Measurements from ENCODE around the gene CENPP.
"Not testable (repeated sequence)": the region's sequence is repeated elsewhere in the genome, so short reads cannot be mapped to it uniquely, and the experiment has no call there.

Gene CENPP

GRCh38 chr9:92620845-92621244 is 295.1 kb downstream of the CENPP start:
- Histone ChIP-seq H3K36me3 (ENCODE audit: insufficient read depth, low read length) (peaks cover 8% of the 10 kb centered on the region; the same call in 1 of the 2 replicates), H3K4me3 (ENCODE audit: low read depth, low read length) (no peak overlapping the region), H3K79me2 (ENCODE audit: control insufficient read depth, insufficient read depth, low read length, unreplicated experiment) (no peaks in the 10 kb centered on the region), H2AFZ (ENCODE audit: low read length, unreplicated experiment) (no peak overlapping the region), H3K4me1 (ENCODE audit: control insufficient read depth, insufficient read depth, low read length, unreplicated experiment) (no peaks in the 10 kb centered on the region), H3K27me3 (ENCODE audit: insufficient read depth, low read length) (no peaks in the 10 kb centered on the region), H3K27ac (ENCODE audit: low read depth, low read length) (no peak overlapping the region)

- not testable (repeated sequence) for H3K4me3 ChIP-seq (ENCODE audit: low read depth, low read length); H3K27me3 ChIP-seq (ENCODE audit: insufficient read depth, low read length); H3K27ac ChIP-seq (ENCODE audit: low read depth, low read length); H3K79me2 ChIP-seq (ENCODE audit: control insufficient read depth, insufficient read depth, low read length, unreplicated experiment); H3K36me3 ChIP-seq (ENCODE audit: insufficient read depth, low read length); H2AFZ ChIP-seq (ENCODE audit: low read length, unreplicated experiment); H3K4me1 ChIP-seq (ENCODE audit: control insufficient read depth, insufficient read depth, low read length, unreplicated experiment)
These were observed 298.2 kb downstream of the CENPP start for GRCh38 chr9:92623936-92624335.

- Histone ChIP-seq H3K27me3 (ENCODE audit: insufficient read depth, low read length) (no peaks in the 10 kb centered on the region), H3K4me3 (ENCODE audit: low read depth, low read length) (no peak overlapping the region), H3K79me2 (ENCODE audit: control insufficient read depth, insufficient read depth, low read length, unreplicated experiment) (no peaks in the 10 kb centered on the region), H3K36me3 (ENCODE audit: insufficient read depth, low read length) (peaks cover 9% of the 10 kb centered on the region; the same call in 1 of the 2 replicates), H2AFZ (ENCODE audit: low read length, unreplicated experiment) (no peak overlapping the region), H3K27ac (ENCODE audit: low read depth, low read length) (no peak overlapping the region), H3K4me1 (ENCODE audit: control insufficient read depth, insufficient read depth, low read length, unreplicated experiment) (peaks cover 7% of the 10 kb centered on the region)
These were observed 300.7 kb downstream of the CENPP start for GRCh38 chr9:92626484-92626883.

- Histone ChIP-seq H3K4me3 (ENCODE audit: low read depth, low read length) (no peak overlapping the region), H3K36me3 (ENCODE audit: insufficient read depth, low read length) (peaks cover 16% of the 10 kb centered on the region; the same call in 1 of the 2 replicates), H3K27me3 (ENCODE audit: insufficient read depth, low read length) (no peaks in the 10 kb centered on the region), H3K79me2 (ENCODE audit: control insufficient read depth, insufficient read depth, low read length, unreplicated experiment) (no peaks in the 10 kb centered on the region), H2AFZ (ENCODE audit: low read length, unreplicated experiment) (no peak overlapping the region), H3K27ac (ENCODE audit: low read depth, low read length) (no peak overlapping the region), H3K4me1 (ENCODE audit: control insufficient read depth, insufficient read depth, low read length, unreplicated experiment) (peaks cover 7% of the 10 kb centered on the region)
These were observed 301.9 kb downstream of the CENPP start for GRCh38 chr9:92627651-92628050.

- Histone ChIP-seq H3K36me3 (ENCODE audit: insufficient read depth, low read length) (peaks cover 9% of the 10 kb centered on the region; the same call in 1 of the 2 replicates), H3K27me3 (ENCODE audit: insufficient read depth, low read length) (no peaks in the 10 kb centered on the region), H3K4me3 (ENCODE audit: low read depth, low read length) (no peak overlapping the region)
These were observed 305.9 kb downstream of the CENPP start for GRCh38 chr9:92631452-92632343.

GRCh38 chr9:92632641-92633040 is 306.9 kb downstream of the CENPP start:
- H3K36me3 ChIP-seq (ENCODE audit: insufficient read depth, low read length) = peaks cover 9% of the 10 kb centered on the region; the same call in 1 of the 2 replicates
- no peaks in the 10 kb centered on the region for H3K27me3 ChIP-seq (ENCODE audit: insufficient read depth, low read length)
- H3K27ac ChIP-seq (ENCODE audit: low read depth, low read length) = no peak overlapping the region
- no peaks in the 10 kb centered on the region for H3K79me2 ChIP-seq (ENCODE audit: control insufficient read depth, insufficient read depth, low read length, unreplicated experiment)
- H3K4me3 ChIP-seq (ENCODE audit: low read depth, low read length) = no peak overlapping the region
- no peak overlapping the region for H2AFZ ChIP-seq (ENCODE audit: low read length, unreplicated experiment)
- H3K4me1 ChIP-seq (ENCODE audit: control insufficient read depth, insufficient read depth, low read length, unreplicated experiment) = peaks cover 2% of the 10 kb centered on the region

More at GRCh38 chr9:92631452-92632343, 305.9 kb downstream of the CENPP start:
- Histone ChIP-seq H2AFZ (ENCODE audit: low read length, unreplicated experiment) (no peak overlapping the region), H3K27ac (ENCODE audit: low read depth, low read length) (no peak overlapping the region), H3K4me1 (ENCODE audit: control insufficient read depth, insufficient read depth, low read length, unreplicated experiment) (peaks cover 7% of the 10 kb centered on the region), H3K79me2 (ENCODE audit: control insufficient read depth, insufficient read depth, low read length, unreplicated experiment) (no peaks in the 10 kb centered on the region)

- Histone ChIP-seq H3K36me3 (ENCODE audit: insufficient read depth, low read length) (peaks cover 7% of the 10 kb centered on the region; the same call in 1 of the 2 replicates), H3K79me2 (ENCODE audit: control insufficient read depth, insufficient read depth, low read length, unreplicated experiment) (no peaks in the 10 kb centered on the region), H2AFZ (ENCODE audit: low read length, unreplicated experiment) (no peak overlapping the region), H3K27me3 (ENCODE audit: insufficient read depth, low read length) (no peaks in the 10 kb centered on the region), H3K27ac (ENCODE audit: low read depth, low read length) (no peak overlapping the region), H3K4me3 (ENCODE audit: low read depth, low read length) (no peak overlapping the region), H3K4me1 (ENCODE audit: control insufficient read depth, insufficient read depth, low read length, unreplicated experiment) (no peaks in the 10 kb centered on the region)
These were observed 308.0 kb downstream of the CENPP start for GRCh38 chr9:92633614-92634278.

- Histone ChIP-seq H3K27ac (ENCODE audit: low read depth, low read length) (no peak overlapping the region), H3K4me3 (ENCODE audit: low read depth, low read length) (no peak overlapping the region), H3K4me1 (ENCODE audit: control insufficient read depth, insufficient read depth, low read length, unreplicated experiment) (no peaks in the 10 kb centered on the region), H3K27me3 (ENCODE audit: insufficient read depth, low read length) (no peaks in the 10 kb centered on the region), H3K36me3 (ENCODE audit: insufficient read depth, low read length) (peaks cover 7% of the 10 kb centered on the region; the same call in 1 of the 2 replicates), H3K79me2 (ENCODE audit: control insufficient read depth, insufficient read depth, low read length, unreplicated experiment) (no peaks in the 10 kb centered on the region), H2AFZ (ENCODE audit: low read length, unreplicated experiment) (no peak overlapping the region)
These were observed 309.2 kb downstream of the CENPP start for GRCh38 chr9:92634712-92635605.

GRCh38 chr9:92635760-92636159 is 310.0 kb downstream of the CENPP start:
- H2AFZ ChIP-seq (ENCODE audit: low read length, unreplicated experiment) = no peak overlapping the region
- no peak overlapping the region for H3K27ac ChIP-seq (ENCODE audit: low read depth, low read length)
- no peaks in the 10 kb centered on the region for H3K79me2 ChIP-seq (ENCODE audit: control insufficient read depth, insufficient read depth, low read length, unreplicated experiment)
- H3K4me1 ChIP-seq (ENCODE audit: control insufficient read depth, insufficient read depth, low read length, unreplicated experiment) = no peaks in the 10 kb centered on the region
- H3K4me3 ChIP-seq (ENCODE audit: low read depth, low read length) = no peak overlapping the region
- no peaks in the 10 kb centered on the region for H3K27me3 ChIP-seq (ENCODE audit: insufficient read depth, low read length)
- peaks cover 7% of the 10 kb centered on the region; the same call in 1 of the 2 replicates for H3K36me3 ChIP-seq (ENCODE audit: insufficient read depth, low read length)

- H3K4me3 ChIP-seq (ENCODE audit: low read depth, low read length) = no peak overlapping the region
- H3K27me3 ChIP-seq (ENCODE audit: insufficient read depth, low read length) = no peaks in the 10 kb centered on the region
- H2AFZ ChIP-seq (ENCODE audit: low read length, unreplicated experiment) = no peak overlapping the region
- no peak overlapping the region for H3K27ac ChIP-seq (ENCODE audit: low read depth, low read length)
- H3K4me1 ChIP-seq (ENCODE audit: control insufficient read depth, insufficient read depth, low read length, unreplicated experiment) = no peaks in the 10 kb centered on the region
- H3K36me3 ChIP-seq (ENCODE audit: insufficient read depth, low read length) = peaks cover 5% of the 10 kb centered on the region; the same call in 1 of the 2 replicates
- no peaks in the 10 kb centered on the region for H3K79me2 ChIP-seq (ENCODE audit: control insufficient read depth, insufficient read depth, low read length, unreplicated experiment)
These were observed 310.9 kb downstream of the CENPP start for GRCh38 chr9:92636627-92637026.
